WTC11 (cell line): ENCODE results near the gene DAO. TPM values are rescaled to one million over a fixed set of nuclear protein-coding genes. Genes with fewer than 3 reads are reported as not detected.

Source experiments
- ATAC-seq: fragments of 200-7000 bp; cut with Tn5 transposase; 2 replicates; pipeline ENCODE4 v1.10.0; 2021; ENCODE audit warnings: mild to moderate bottlenecking, moderate library complexity
- CTCF ChIA-PET: fragments of 300-600 bp; sonication (Branson Sonifier 250); formaldehyde crosslinking; loops from one replicate; lab custom pipeline; 2021; ENCODE audit warnings: antibody characterized with exemption; lab: Charles Lee
- POLR2A ChIA-PET: fragments of 350-600 bp; sonication (Branson Sonifier 250); formaldehyde crosslinking; loops from one replicate; lab custom pipeline; 2021; ENCODE audit warnings: antibody characterized with exemption; lab: Charles Lee
- DNase-seq: peaks from one replicate; pipeline ENCODE4 v3.0.0; 2021; ENCODE audit warnings: low spot score
- H3K27ac Mint-ChIP-seq: 2 replicates; pipeline ENCODE4 v1.8.0; 2021; ENCODE audit warnings: mixed read lengths
- H3K27me3 Mint-ChIP-seq: 2 replicates; pipeline ENCODE4 v1.8.0; 2021; ENCODE audit warnings: low read depth, mild to moderate bottlenecking, moderate library complexity, mixed read lengths
- H3K36me3 Mint-ChIP-seq: 2 replicates; pipeline ENCODE4 v1.8.0; 2021; ENCODE audit warnings: mixed read lengths
- H3K4me1 Mint-ChIP-seq: 2 replicates; pipeline ENCODE4 v1.8.0; 2022; ENCODE audit warnings: mixed read lengths
- H3K4me3 Mint-ChIP-seq: 2 replicates; pipeline ENCODE4 v1.8.0; 2021; ENCODE audit warnings: mild to moderate bottlenecking, moderate library complexity, mixed read lengths
- H3K9me3 Mint-ChIP-seq: 2 replicates; pipeline ENCODE4 v1.8.0; 2021; ENCODE audit warnings: mixed read lengths
- CDX4 ChIP-seq: fragments of 250-450 bp; sonication (Bioruptor Pico); IDR thresholded peaks from 2 replicates; pipeline ENCODE4 v1.9.0; 2021; ENCODE audit warnings: moderate library complexity, mild to moderate bottlenecking, inconsistent platforms, borderline replicate concordance
- CREB1 ChIP-seq: sonication (generic); formaldehyde crosslinking; IDR thresholded peaks from 2 replicates; pipeline ENCODE4 v1.8.0; 2023; ENCODE audit warnings: mild to moderate bottlenecking, missing genetic modification reagents
- CREM ChIP-seq: sonication (generic); formaldehyde crosslinking; IDR thresholded peaks from 2 replicates; pipeline ENCODE4 v1.8.1; 2022; ENCODE audit warnings: mild to moderate bottlenecking, missing genetic modification reagents, moderate library complexity
- ERG ChIP-seq: fragments of 250-450 bp; sonication (Bioruptor Pico); IDR thresholded peaks from 2 replicates; pipeline ENCODE4 v1.8.0; 2021; ENCODE audit warnings: mild to moderate bottlenecking
- FOXP1 ChIP-seq: sonication (generic); formaldehyde crosslinking; IDR thresholded peaks from 2 replicates; pipeline ENCODE4 v1.8.0; 2022; ENCODE audit warnings: missing genetic modification reagents, mild to moderate bottlenecking, moderate library complexity, borderline replicate concordance
- GRHL2 ChIP-seq: fragments of 250-450 bp; sonication (Bioruptor Pico); IDR thresholded peaks from 2 replicates; pipeline ENCODE4 v1.8.0; 2022; ENCODE audit warnings: mild to moderate bottlenecking, moderate library complexity; ENCODE audit not compliant: insufficient replicate concordance, severe bottlenecking
- IRF2 ChIP-seq: sonication (generic); formaldehyde crosslinking; IDR thresholded peaks from 2 replicates; pipeline ENCODE4 v1.8.0; 2022; ENCODE audit warnings: low read depth, missing genetic modification reagents, borderline replicate concordance
- KAT7 ChIP-seq: sonication (generic); formaldehyde crosslinking; IDR thresholded peaks from 2 replicates; pipeline ENCODE4 v1.8.1; 2023; ENCODE audit warnings: missing genetic modification reagents, mild to moderate bottlenecking, borderline replicate concordance
- MYBL2 ChIP-seq: sonication (generic); formaldehyde crosslinking; IDR thresholded peaks from 2 replicates; pipeline ENCODE4 v1.8.1; 2023; ENCODE audit warnings: mild to moderate bottlenecking, moderate library complexity, missing genetic modification reagents
- NR3C1 ChIP-seq: sonication (generic); formaldehyde crosslinking; conservative IDR thresholded peaks from 2 replicates; pipeline ENCODE4 v1.8.1; 2023; ENCODE audit warnings: low read depth, mild to moderate bottlenecking, missing genetic modification reagents
- ZNF219 ChIP-seq: sonication (generic); formaldehyde crosslinking; IDR thresholded peaks from 2 replicates; pipeline ENCODE4 v1.8.0; 2023; ENCODE audit warnings: missing genetic modification reagents, mild to moderate bottlenecking, borderline replicate concordance
- ZNF416 ChIP-seq: fragments of 250-450 bp; sonication (Bioruptor Pico); IDR thresholded peaks from 2 replicates; pipeline ENCODE4 v1.9.0; 2021; ENCODE audit warnings: mild to moderate bottlenecking, inconsistent platforms
- ZNF512 ChIP-seq: sonication (generic); formaldehyde crosslinking; IDR thresholded peaks from 2 replicates; pipeline ENCODE4 v1.8.1; 2022; ENCODE audit warnings: missing genetic modification reagents, borderline replicate concordance
- total RNA-seq: library from RNA; stranded (reverse); gene quantifications from 3 replicates; pipeline ENCODE4 v1.2.3, GENCODE V29; 2021
- TF ChIP-seq, protein P1 (sequence below): sonication (generic); formaldehyde crosslinking; IDR thresholded peaks from 2 replicates; pipeline ENCODE4 v1.8.0; 2022; ENCODE audit warnings: mild to moderate bottlenecking, missing genetic modification reagents
- TF ChIP-seq, protein P2 (sequence below): sonication (generic); formaldehyde crosslinking; conservative IDR thresholded peaks from 2 replicates; pipeline ENCODE4 v1.8.1; 2022; ENCODE audit warnings: mild to moderate bottlenecking, missing genetic modification reagents
- TF ChIP-seq, protein P3 (sequence below): sonication (generic); formaldehyde crosslinking; IDR thresholded peaks from 2 replicates; pipeline ENCODE4 v1.8.0; 2022; ENCODE audit warnings: mild to moderate bottlenecking, missing genetic modification reagents

Gene DAO
- total RNA-seq, 1 experiment from 2014 or later = 0.17 TPM

DNA sequence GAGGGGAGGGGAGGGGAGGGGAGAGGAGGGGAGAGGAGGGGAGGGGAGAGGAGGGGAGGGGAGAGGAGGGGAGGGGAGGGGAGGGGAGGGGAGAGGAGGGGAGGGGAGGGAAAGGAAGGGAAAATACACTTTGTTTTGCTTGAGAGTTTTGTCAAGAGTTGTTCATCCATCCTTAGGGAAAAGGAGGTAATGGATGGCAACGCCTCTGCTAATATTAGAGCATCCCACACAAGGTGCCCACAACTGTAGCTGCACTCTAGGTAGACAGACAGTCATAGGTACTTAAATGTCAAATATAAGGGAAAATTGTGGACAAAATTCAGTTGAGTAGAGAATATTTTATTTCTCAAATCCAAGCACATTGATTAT is 20.0 kb upstream of the DAO start:
- Mint-ChIP-seq H3K9me3 (peaks cover 11% of the 10 kb centered on the region), H3K4me1 (peaks cover 41% of the 10 kb centered on the region), H3K27me3 (peaks cover 4% of the 10 kb centered on the region; the same call in 1 of the 2 replicates), H3K4me3 (no peak overlapping the region), H3K27ac (no peak overlapping the region), H3K36me3 (peaks cover 7% of the 10 kb centered on the region)
- ChIA-PET CTCF (no interaction called here), POLR2A (no interaction called here)
- ATAC-seq (no peak), DNase-seq (no peak)
- TF ChIP-seq CREB1 (CRISPR knock-in tag) = no peak
- no peak for TF ChIP-seq ZNF416 (CRISPR knock-in tag)
- TF ChIP-seq NR3C1 (CRISPR knock-in tag) = no peak
- no peak for TF ChIP-seq CDX4 (CRISPR knock-in tag)
- TF ChIP-seq, protein P1, sequence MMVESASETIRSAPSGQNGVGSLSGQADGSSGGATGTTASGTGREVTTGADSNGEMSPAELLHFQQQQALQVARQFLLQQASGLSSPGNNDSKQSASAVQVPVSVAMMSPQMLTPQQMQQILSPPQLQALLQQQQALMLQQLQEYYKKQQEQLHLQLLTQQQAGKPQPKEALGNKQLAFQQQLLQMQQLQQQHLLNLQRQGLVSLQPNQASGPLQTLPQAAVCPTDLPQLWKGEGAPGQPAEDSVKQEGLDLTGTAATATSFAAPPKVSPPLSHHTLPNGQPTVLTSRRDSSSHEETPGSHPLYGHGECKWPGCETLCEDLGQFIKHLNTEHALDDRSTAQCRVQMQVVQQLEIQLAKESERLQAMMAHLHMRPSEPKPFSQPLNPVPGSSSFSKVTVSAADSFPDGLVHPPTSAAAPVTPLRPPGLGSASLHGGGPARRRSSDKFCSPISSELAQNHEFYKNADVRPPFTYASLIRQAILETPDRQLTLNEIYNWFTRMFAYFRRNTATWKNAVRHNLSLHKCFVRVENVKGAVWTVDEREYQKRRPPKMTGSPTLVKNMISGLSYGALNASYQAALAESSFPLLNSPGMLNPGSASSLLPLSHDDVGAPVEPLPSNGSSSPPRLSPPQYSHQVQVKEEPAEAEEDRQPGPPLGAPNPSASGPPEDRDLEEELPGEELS = no peak
- no peak for TF ChIP-seq ZNF512 (CRISPR knock-in tag)
- TF ChIP-seq, protein P2, sequence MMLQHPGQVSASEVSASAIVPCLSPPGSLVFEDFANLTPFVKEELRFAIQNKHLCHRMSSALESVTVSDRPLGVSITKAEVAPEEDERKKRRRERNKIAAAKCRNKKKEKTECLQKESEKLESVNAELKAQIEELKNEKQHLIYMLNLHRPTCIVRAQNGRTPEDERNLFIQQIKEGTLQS (CRISPR knock-in tag) = no peak
- no peak for TF ChIP-seq CREM (CRISPR knock-in tag)
- TF ChIP-seq FOXP1 (CRISPR knock-in tag) = no peak
- TF ChIP-seq ERG (CRISPR knock-in tag) = no peak
- no peak for TF ChIP-seq GRHL2 (CRISPR knock-in tag)
- TF ChIP-seq IRF2 = no peak
- TF ChIP-seq, protein P3, sequence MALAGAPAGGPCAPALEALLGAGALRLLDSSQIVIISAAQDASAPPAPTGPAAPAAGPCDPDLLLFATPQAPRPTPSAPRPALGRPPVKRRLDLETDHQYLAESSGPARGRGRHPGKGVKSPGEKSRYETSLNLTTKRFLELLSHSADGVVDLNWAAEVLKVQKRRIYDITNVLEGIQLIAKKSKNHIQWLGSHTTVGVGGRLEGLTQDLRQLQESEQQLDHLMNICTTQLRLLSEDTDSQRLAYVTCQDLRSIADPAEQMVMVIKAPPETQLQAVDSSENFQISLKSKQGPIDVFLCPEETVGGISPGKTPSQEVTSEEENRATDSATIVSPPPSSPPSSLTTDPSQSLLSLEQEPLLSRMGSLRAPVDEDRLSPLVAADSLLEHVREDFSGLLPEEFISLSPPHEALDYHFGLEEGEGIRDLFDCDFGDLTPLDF = no peak
- no peak for TF ChIP-seq KAT7 (CRISPR knock-in tag)
- no peak for TF ChIP-seq MYBL2 (CRISPR knock-in tag)

- TF ChIP-seq ZNF219 (CRISPR knock-in tag) = no peak
- Mint-ChIP-seq H3K27me3 (peaks cover 4% of the 10 kb centered on the region; the same call in 1 of the 2 replicates), H3K4me1 (peaks cover 41% of the 10 kb centered on the region), H3K4me3 (no peak overlapping the region), H3K27ac (peak overlapping the region; percentile 57; the same call in 1 of the 2 replicates), H3K9me3 (peaks cover 5% of the 10 kb centered on the region), H3K36me3 (peaks cover 3% of the 10 kb centered on the region; the same call in 1 of the 2 replicates)
- ChIA-PET CTCF (interaction anchor here (2.0 kb wide), 1 partner anchor 58 kb away, joined by 6 read pairs; no protein-coding TSS in a partner anchor), POLR2A (no interaction called here)
- ATAC-seq = no peak
- no peak for DNase-seq
Observed at GRCh38 chr12:108860443-108860842, 19.4 kb upstream of the DAO start.
